ENCODE results near the gene UVSSA.
A peak's percentile ranks its signal among the peaks of the same experiment; 100 is the strongest.
"Not testable (repeated sequence)": the region's sequence is repeated elsewhere in the genome, so short reads cannot be mapped to it uniquely, and the experiment has no call there.

Gene UVSSA

GRCh38 chr4:1318046-1318375 is 29.0 kb upstream of the UVSSA start:
- H3K4me3 ChIP-seq (ENCODE audit: low read length): no peak overlapping the region
- no peak for TF ChIP-seq CTCF (IDR thresholded peaks at IDR 0.05; ENCODE audit: insufficient read depth, low read depth, low read length, missing control alignments)
- DNase-seq (ENCODE audit: low read depth): no peak

- peak; percentile 21 for TF ChIP-seq CTCF (IDR thresholded peaks at IDR 0.05; ENCODE audit: insufficient read depth, low read depth, low read length, missing control alignments)
- DNase-seq (ENCODE audit: low read depth): no peak
Measured at GRCh38 chr4:1318488-1319213, 28.4 kb upstream of the UVSSA start.

GRCh38 chr4:1321486-1321885 is 25.5 kb upstream of the UVSSA start:
- TF ChIP-seq CTCF (IDR thresholded peaks at IDR 0.05; ENCODE audit: insufficient read depth, low read depth, low read length, missing control alignments): no peak
- H3K4me3 ChIP-seq (ENCODE audit: low read length): no peak overlapping the region
- DNase-seq (ENCODE audit: low read depth): no peak

More at GRCh38 chr4:1318488-1319213, 28.4 kb upstream of the UVSSA start:
- H3K4me3 ChIP-seq (ENCODE audit: low read length): no peak overlapping the region

GRCh38 chr4:1321946-1322650 is 24.9 kb upstream of the UVSSA start:
- no peak overlapping the region for H3K4me3 ChIP-seq (ENCODE audit: low read length)
- TF ChIP-seq CTCF (IDR thresholded peaks at IDR 0.05; ENCODE audit: insufficient read depth, low read depth, low read length, missing control alignments): no peak
- no peak for DNase-seq (ENCODE audit: low read depth)

GRCh38 chr4:1323280-1323634 is 23.8 kb upstream of the UVSSA start:
- TF ChIP-seq CTCF (IDR thresholded peaks at IDR 0.05; ENCODE audit: insufficient read depth, low read depth, low read length, missing control alignments): no peak
- no peak overlapping the region for H3K4me3 ChIP-seq (ENCODE audit: low read length)

GRCh38 chr4:1323635-1324442 is 23.2 kb upstream of the UVSSA start:
- H3K4me3 ChIP-seq (ENCODE audit: low read length): no peak overlapping the region
- DNase-seq (ENCODE audit: low read depth): peak; percentile 95
- no peak for TF ChIP-seq CTCF (IDR thresholded peaks at IDR 0.05; ENCODE audit: insufficient read depth, low read depth, low read length, missing control alignments)

More at GRCh38 chr4:1323280-1323634, 23.8 kb upstream of the UVSSA start:
- DNase-seq (ENCODE audit: low read depth): no peak

GRCh38 chr4:1324443-1325175 is 22.4 kb upstream of the UVSSA start:
- not testable (repeated sequence) for H3K4me3 ChIP-seq (ENCODE audit: low read length)
- DNase-seq (ENCODE audit: low read depth): peak; percentile 63
